GM23338 (cell line): Measurements from ENCODE around the gene ANKRD13C. TPM values are rescaled to one million over a fixed set of nuclear protein-coding genes. Genes with fewer than 3 reads are reported as not detected.

Source experiments
- ATAC-seq: fragments of 200-7000 bp; cut with Tn5 transposase; 3 replicates; pipeline ENCODE4 v1.9.1; 2020
- DNase-seq: peaks from one replicate; pipeline ENCODE4 v3.0.0-alpha.2; 2015; ENCODE audit warnings: low spot score
- H2AFZ ChIP-seq: fragments of 200-600 bp; sonication (generic); 2 replicates; pipeline ENCODE4 v1.8.0; 2016; ENCODE audit warnings: antibody characterized with exemption, mild to moderate bottlenecking, moderate library complexity
- H3F3A ChIP-seq: fragments of 200-600 bp; sonication (generic); replicated peaks from 2 replicates; pipeline ENCODE4 v1.8.0; 2017; ENCODE audit warnings: antibody characterized with exemption, mixed run types, low read depth
- H3K27ac ChIP-seq: fragments of 200-600 bp; sonication (generic); 2 replicates; pipeline ENCODE4 v1.6.1; 2016; ENCODE audit warnings: low read depth
- H3K27me3 ChIP-seq: fragments of 200-600 bp; sonication (generic); 2 replicates; pipeline ENCODE4 v1.8.0; 2016; ENCODE audit warnings: mild to moderate bottlenecking, mixed run types, moderate library complexity; ENCODE audit not compliant: insufficient read depth
- H3K36me3 ChIP-seq: fragments of 200-600 bp; sonication (generic); 2 replicates; pipeline ENCODE4 v1.8.0; 2016; ENCODE audit warnings: mild to moderate bottlenecking; ENCODE audit not compliant: insufficient read depth
- H3K4me1 ChIP-seq: fragments of 200-600 bp; sonication (generic); 2 replicates; pipeline ENCODE4 v1.8.0; 2016; ENCODE audit warnings: mild to moderate bottlenecking, moderate library complexity; ENCODE audit not compliant: insufficient read depth
- H3K4me2 ChIP-seq: fragments of 200-600 bp; sonication (generic); 2 replicates; pipeline ENCODE4 v1.7.1; 2017; ENCODE audit warnings: mixed run types
- H3K4me3 ChIP-seq: fragments of 200-600 bp; sonication (generic); 2 replicates; pipeline ENCODE4 v1.6.1; 2016; ENCODE audit warnings: mixed run types
- H3K79me2 ChIP-seq: fragments of 200-600 bp; sonication (generic); replicated peaks from 2 replicates; pipeline ENCODE4 v1.8.0; 2017; ENCODE audit warnings: mild to moderate bottlenecking; ENCODE audit not compliant: insufficient read depth
- H3K9me2 ChIP-seq: fragments of 200-600 bp; sonication (generic); 2 replicates; pipeline ENCODE4 v1.8.0; 2017; ENCODE audit not compliant: insufficient read depth
- H4K20me1 ChIP-seq: fragments of 200-600 bp; sonication (generic); replicated peaks from 2 replicates; pipeline ENCODE4 v1.8.0; 2017; ENCODE audit warnings: mild to moderate bottlenecking; ENCODE audit not compliant: insufficient read depth
- H3K27ac Mint-ChIP-seq: 2 replicates; pipeline ENCODE4 v1.8.0; 2020; ENCODE audit warnings: inconsistent platforms, mild to moderate bottlenecking, moderate library complexity, mixed read lengths
- H3K27me3 Mint-ChIP-seq: 3 replicates; pipeline ENCODE4 v1.8.0; 2022; ENCODE audit warnings: low read depth, mild to moderate bottlenecking, moderate library complexity, mixed read lengths, inconsistent platforms; ENCODE audit not compliant: insufficient read depth, poor library complexity
- H3K36me3 Mint-ChIP-seq: 3 replicates; pipeline ENCODE4 v1.8.0; 2021; ENCODE audit warnings: low read depth, mild to moderate bottlenecking, inconsistent platforms, moderate library complexity, mixed read lengths
- H3K4me1 Mint-ChIP-seq: 3 replicates; pipeline ENCODE4 v1.8.0; 2020; ENCODE audit warnings: mild to moderate bottlenecking, inconsistent platforms, mixed read lengths
- H3K4me3 Mint-ChIP-seq: 3 replicates; pipeline ENCODE4 v1.8.0; 2021; ENCODE audit warnings: moderate library complexity, mild to moderate bottlenecking, inconsistent platforms, mixed read lengths
- H3K9me3 Mint-ChIP-seq: 3 replicates; pipeline ENCODE4 v1.8.0; 2020; ENCODE audit warnings: moderate library complexity, mild to moderate bottlenecking, inconsistent platforms, mixed read lengths
- CREB1 ChIP-seq: fragments of 250-450 bp; sonication (Bioruptor Pico); IDR thresholded peaks from 2 replicates; pipeline ENCODE4 v1.5.0; 2020; ENCODE audit warnings: low read depth, mild to moderate bottlenecking, moderate library complexity
- EZH2 ChIP-seq: fragments of 200-600 bp; sonication (generic); IDR thresholded peaks from one replicate; pipeline ENCODE4 v1.8.0; 2017; ENCODE audit warnings: antibody characterized with exemption, mild to moderate bottlenecking, low read depth; ENCODE audit not compliant: unreplicated experiment
- EZH2phosphoT487 ChIP-seq: fragments of 200-600 bp; sonication (generic); IDR thresholded peaks from one replicate; pipeline ENCODE4 v1.8.1; 2018; ENCODE audit warnings: antibody characterized with exemption; ENCODE audit not compliant: unreplicated experiment
- JUNB ChIP-seq: IDR thresholded peaks from one replicate; pipeline ENCODE4 v1.6.1; 2016; ENCODE audit warnings: antibody characterized with exemption; ENCODE audit not compliant: unreplicated experiment
- NANOG ChIP-seq: IDR thresholded peaks from 2 replicates; pipeline ENCODE4 v1.6.1; 2016; ENCODE audit warnings: antibody characterized with exemption, borderline replicate concordance
- POLR2AphosphoS5 ChIP-seq: IDR thresholded peaks from 2 replicates; pipeline ENCODE4 v1.6.1; 2016; ENCODE audit warnings: antibody characterized with exemption, low read depth
- REST ChIP-seq: IDR thresholded peaks from one replicate; pipeline ENCODE4 v1.6.1; 2018; ENCODE audit warnings: antibody characterized with exemption; ENCODE audit not compliant: unreplicated experiment
- STAT1 ChIP-seq: IDR thresholded peaks from one replicate; pipeline ENCODE4 v1.6.1; 2016; ENCODE audit warnings: antibody characterized with exemption; ENCODE audit not compliant: unreplicated experiment
- ZNF114 ChIP-seq: fragments of 250-450 bp; sonication (Bioruptor Pico); IDR thresholded peaks from 2 replicates; pipeline ENCODE4 v1.5.0; 2020; ENCODE audit warnings: mild to moderate bottlenecking, moderate library complexity
- ZNF331 ChIP-seq: fragments of 250-450 bp; sonication (Bioruptor Pico); IDR thresholded peaks from 2 replicates; pipeline ENCODE4 v1.5.0; 2020; ENCODE audit warnings: low read depth, mild to moderate bottlenecking, moderate library complexity
- ZNF462 ChIP-seq: fragments of 250-450 bp; sonication (Bioruptor Pico); IDR thresholded peaks from 2 replicates; pipeline ENCODE4 v1.5.0; 2020; ENCODE audit warnings: mild to moderate bottlenecking, moderate library complexity
- polyA plus RNA-seq: library from polyadenylated mRNA; unstranded; fragments of >200 nt; fragmentation: Nextera tagmentation; extraction: Ambion mirVana; gene quantifications from 2 replicates; pipeline ENCODE4 v1.2.1, GENCODE V29; 2016
- total RNA-seq: library from RNA; depleted of rRNA; stranded (reverse); fragments of >200 nt; shearing (Covaris generic); gene quantifications from 2 replicates; pipeline ENCODE4 v1.2.3, GENCODE V29; 2014
- TF ChIP-seq, protein P1 (sequence below): IDR thresholded peaks from 2 replicates; pipeline ENCODE4 v1.6.1; 2016; ENCODE audit warnings: antibody characterized with exemption
- TF ChIP-seq, protein P2 (sequence below), 2 experiments: fragments of 200-600 bp in 1 of 2; sonication (generic) in 1 of 2; conservative IDR thresholded peaks; 2 replicates each; pipeline versions ENCODE4 v1.5.1 to v1.6.1; 2016 to 2017; ENCODE audit warnings: antibody characterized with exemption in 2 of 2, low read depth in 2 of 2, mild to moderate bottlenecking in 2 of 2, moderate library complexity in 1 of 2

Gene ANKRD13C
- total and polyA plus RNA-seq, 2 experiments from 2014 or later, result 12.3 to 32.5 TPM

DNA sequence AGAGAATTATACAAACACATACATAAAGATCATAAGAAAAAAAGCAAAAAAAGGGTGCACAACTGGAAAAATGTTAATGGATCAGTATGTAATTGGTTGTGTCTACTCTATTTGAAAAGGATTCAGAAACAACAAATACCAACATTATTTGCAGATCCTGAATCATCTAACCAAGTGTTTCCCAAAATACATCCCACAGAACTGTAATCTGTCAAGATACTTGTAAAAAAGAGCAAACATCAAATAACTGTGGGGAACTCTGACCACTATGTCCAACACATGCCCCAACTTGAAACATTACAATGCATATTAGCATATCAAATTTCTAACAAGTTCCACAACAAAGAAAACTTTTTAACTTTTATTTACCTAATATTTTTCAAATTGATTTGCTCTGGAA, 22.6 kb downstream of the ANKRD13C start:
- Histone ChIP-seq H4K20me1 (no peaks in the 10 kb centered on the region; the same call in 1 of the 2 replicates), H3K4me1 (no peaks in the 10 kb centered on the region), H3K4me2 (no peak overlapping the region), H3K9me2 (no peaks in the 10 kb centered on the region), H3F3A (no peaks in the 10 kb centered on the region), H3K79me2 (peaks cover 72% of the 10 kb centered on the region), H3K27ac (no peak overlapping the region), H3K36me3 (no peaks in the 10 kb centered on the region), H3K4me3 (no peak overlapping the region), H3K27me3 (no peaks in the 10 kb centered on the region), H2AFZ (no peak overlapping the region)
- H3K27me3 Mint-ChIP-seq, result peaks cover 3% of the 10 kb centered on the region
- DNase-seq, result no peak
- no peak overlapping the region for H3K4me3 Mint-ChIP-seq
- H3K4me1 Mint-ChIP-seq, result peaks cover 4% of the 10 kb centered on the region; the same call in 2 of the 3 replicates
- no peaks in the 10 kb centered on the region for H3K9me3 Mint-ChIP-seq
- peaks cover 5% of the 10 kb centered on the region; the same call in 1 of the 3 replicates for H3K36me3 Mint-ChIP-seq
- ATAC-seq, result no peak
- TF ChIP-seq POLR2AphosphoS5 (no peak), REST (no peak), EZH2 (no peak), EZH2phosphoT487 (no peak), ZNF331 (CRISPR knock-in tag) (no peak), CREB1 (CRISPR knock-in tag) (no peak), STAT1 (no peak), ZNF114 (CRISPR knock-in tag) (no peak), JUNB (no peak), ZNF462 (no peak), NANOG (no peak)
- TF ChIP-seq, protein P1, sequence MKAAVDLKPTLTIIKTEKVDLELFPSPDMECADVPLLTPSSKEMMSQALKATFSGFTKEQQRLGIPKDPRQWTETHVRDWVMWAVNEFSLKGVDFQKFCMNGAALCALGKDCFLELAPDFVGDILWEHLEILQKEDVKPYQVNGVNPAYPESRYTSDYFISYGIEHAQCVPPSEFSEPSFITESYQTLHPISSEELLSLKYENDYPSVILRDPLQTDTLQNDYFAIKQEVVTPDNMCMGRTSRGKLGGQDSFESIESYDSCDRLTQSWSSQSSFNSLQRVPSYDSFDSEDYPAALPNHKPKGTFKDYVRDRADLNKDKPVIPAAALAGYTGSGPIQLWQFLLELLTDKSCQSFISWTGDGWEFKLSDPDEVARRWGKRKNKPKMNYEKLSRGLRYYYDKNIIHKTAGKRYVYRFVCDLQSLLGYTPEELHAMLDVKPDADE, result no peak
- TF ChIP-seq, protein P2, sequence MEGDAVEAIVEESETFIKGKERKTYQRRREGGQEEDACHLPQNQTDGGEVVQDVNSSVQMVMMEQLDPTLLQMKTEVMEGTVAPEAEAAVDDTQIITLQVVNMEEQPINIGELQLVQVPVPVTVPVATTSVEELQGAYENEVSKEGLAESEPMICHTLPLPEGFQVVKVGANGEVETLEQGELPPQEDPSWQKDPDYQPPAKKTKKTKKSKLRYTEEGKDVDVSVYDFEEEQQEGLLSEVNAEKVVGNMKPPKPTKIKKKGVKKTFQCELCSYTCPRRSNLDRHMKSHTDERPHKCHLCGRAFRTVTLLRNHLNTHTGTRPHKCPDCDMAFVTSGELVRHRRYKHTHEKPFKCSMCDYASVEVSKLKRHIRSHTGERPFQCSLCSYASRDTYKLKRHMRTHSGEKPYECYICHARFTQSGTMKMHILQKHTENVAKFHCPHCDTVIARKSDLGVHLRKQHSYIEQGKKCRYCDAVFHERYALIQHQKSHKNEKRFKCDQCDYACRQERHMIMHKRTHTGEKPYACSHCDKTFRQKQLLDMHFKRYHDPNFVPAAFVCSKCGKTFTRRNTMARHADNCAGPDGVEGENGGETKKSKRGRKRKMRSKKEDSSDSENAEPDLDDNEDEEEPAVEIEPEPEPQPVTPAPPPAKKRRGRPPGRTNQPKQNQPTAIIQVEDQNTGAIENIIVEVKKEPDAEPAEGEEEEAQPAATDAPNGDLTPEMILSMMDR (conservative IDR thresholded peaks at IDR 0.05; ENCODE audit: low read depth in 2 of 2), result no peak
- H3K27ac Mint-ChIP-seq, result no peak overlapping the region
